ENCODE data around the gene MBLAC1. TPM values are rescaled to one million over a fixed set of nuclear protein-coding genes. Genes with fewer than 3 reads are reported as not detected.
"Not testable (repeated sequence)": the region's sequence is repeated elsewhere in the genome, so short reads cannot be mapped to it uniquely, and the experiment has no call there.

MBLAC1 gene
- total RNA-seq, 1 donor from 2014 or later, result not detected

- no peaks in the 10 kb centered on the region for H3K36me3 ChIP-seq
- TF ChIP-seq CTCF (IDR thresholded peaks at IDR 0.05), result peak in 1 of 3 experiments; percentile 5
- intact Hi-C loops (cut with DNase I), result loop anchor here (1.0 to 10.0 kb wide), 3 partner anchors 21 to 297 kb away; partner anchors contain the start of genes AP4M1, LAMTOR4, MCM7 and MEPCE
- peak overlapping the region; percentile 79 to 99 for H3K4me3 ChIP-seq
- H3K27ac ChIP-seq, result peak overlapping the region; percentile 87 to 98
- no peak for DNase-seq (ENCODE audit: low spot score in 2 of 2)
- peaks cover 0 to 14% of the 10 kb centered on the region in 2 donors for H3K4me1 ChIP-seq
- H3K9me3 ChIP-seq, result no peaks in the 10 kb centered on the region
- H3K27me3 ChIP-seq, result no peaks in the 10 kb centered on the region
These were observed 1.3 kb downstream of the MBLAC1 start for GRCh38 chr7:100127866-100128636.

- Histone ChIP-seq H3K9me3 (no peaks in the 10 kb centered on the region), H3K4me1 (peaks cover 0 to 14% of the 10 kb centered on the region in 2 donors), H3K4me3 (peak overlapping the region in 1 of 2 donors; percentile 99), H3K36me3 (no peaks in the 10 kb centered on the region), H3K27ac (peak overlapping the region in 1 of 2 donors; percentile 98), H3K27me3 (no peaks in the 10 kb centered on the region)
- intact Hi-C loops (cut with DNase I), result loop anchor here (10.0 kb wide), 1 partner anchor 296 kb away; the partner anchor contains the start of genes MEPCE and ZCWPW1
- no peak for DNase-seq (ENCODE audit: low spot score in 2 of 2)
- TF ChIP-seq CTCF (IDR thresholded peaks at IDR 0.05), result no peak
These were observed 1.8 kb downstream of the MBLAC1 start for GRCh38 chr7:100128637-100128963.

GRCh38 chr7:100130220-100130607 is 3.4 kb downstream of the MBLAC1 start:
- not testable (repeated sequence) for H3K27ac ChIP-seq; H3K4me3 ChIP-seq; H3K36me3 ChIP-seq; H3K27me3 ChIP-seq; H3K9me3 ChIP-seq; DNase-seq (ENCODE audit: low spot score in 2 of 2)
- H3K4me1 ChIP-seq, result peaks cover 0 to 14% of the 10 kb centered on the region in 2 donors
- intact Hi-C loops (cut with DNase I), result loop anchor here (5.0 kb wide), 2 partner anchors 87 to 138 kb away; partner anchors contain the start of gene PVRIG

GRCh38 chr7:100130608-100131453 is 4.1 kb downstream of the MBLAC1 start:
- Histone ChIP-seq H3K36me3 (no peaks in the 10 kb centered on the region), H3K9me3 (no peaks in the 10 kb centered on the region), H3K4me1 (peaks cover 0 to 13% of the 10 kb centered on the region in 2 donors), H3K4me3 (peak overlapping the region in 1 of 2 donors; percentile 55), H3K27me3 (no peaks in the 10 kb centered on the region), H3K27ac (no peak overlapping the region)
- DNase-seq (ENCODE audit: low spot score in 2 of 2), result peak in 1 of 2 donors; percentile 84
- peak; percentile 75 to 89 (median 83) for TF ChIP-seq CTCF (IDR thresholded peaks at IDR 0.05)
- intact Hi-C loops (cut with DNase I), result loop anchor here (5.0 kb wide), 2 partner anchors 86 to 139 kb away; partner anchors contain the start of gene PVRIG

- H3K4me3 ChIP-seq, result no peak overlapping the region
- H3K4me1 ChIP-seq, result peaks cover 0 to 8% of the 10 kb centered on the region in 2 donors
- no peaks in the 10 kb centered on the region for H3K27me3 ChIP-seq
- no peak for TF ChIP-seq CTCF (IDR thresholded peaks at IDR 0.05)
- H3K27ac ChIP-seq, result no peak overlapping the region
- no peaks in the 10 kb centered on the region for H3K36me3 ChIP-seq
- DNase-seq (ENCODE audit: low spot score in 2 of 2), result no peak
- H3K9me3 ChIP-seq, result no peaks in the 10 kb centered on the region
- intact Hi-C loops (cut with DNase I), result loop anchor here (5.0 kb wide), 2 partner anchors 85 to 140 kb away; partner anchors contain the start of gene PVRIG
These were observed 5.4 kb downstream of the MBLAC1 start for GRCh38 chr7:100132126-100132525.

Data from ascending aorta (tissue), 2 donors.